Subcutaneous abdominal adipose tissue (tissue), 5 donors: ENCODE data around the gene SELENOI.
A peak's percentile ranks its signal among the peaks of the same experiment; 100 is the strongest.

Experiments
- H3K27ac ChIP-seq: one replicate; pipeline ENCODE4 v1.7.0; 2013; ENCODE audit warnings: low read depth, mild to moderate bottlenecking, inconsistent platforms, low read length, moderate library complexity
- H3K27me3 ChIP-seq, 5 donors: one replicate each; pipeline ENCODE4 v1.7.0; 2013; ENCODE audit warnings: low read length in 5 of 5, inconsistent platforms in 1 of 5; ENCODE audit not compliant: control insufficient read depth in 5 of 5, insufficient read depth in 4 of 5
- H3K36me3 ChIP-seq, 5 donors: one replicate each; pipeline ENCODE4 v1.7.0; 2013; ENCODE audit warnings: low read length in 5 of 5; ENCODE audit not compliant: control insufficient read depth in 5 of 5, insufficient read depth in 5 of 5
- H3K4me1 ChIP-seq, 5 donors: one replicate each; pipeline ENCODE4 v1.7.0; 2013; ENCODE audit warnings: low read length in 5 of 5, mild to moderate bottlenecking in 3 of 5, moderate library complexity in 1 of 5; ENCODE audit not compliant: control insufficient read depth in 5 of 5, insufficient read depth in 5 of 5
- H3K4me3 ChIP-seq, 5 donors: one replicate each; pipeline ENCODE4 v1.7.0; 2013; ENCODE audit warnings: low read length in 5 of 5, low read depth in 1 of 5
- H3K9ac ChIP-seq, 5 donors: one replicate each; pipeline ENCODE4 v1.7.0; 2013; ENCODE audit warnings: low read length in 5 of 5, mild to moderate bottlenecking in 4 of 5, moderate library complexity in 3 of 5
- H3K9me3 ChIP-seq, 5 donors: one replicate each; pipeline ENCODE4 v1.7.0; 2013; ENCODE audit warnings: low read length in 5 of 5; ENCODE audit not compliant: control insufficient read depth in 5 of 5
- donor health status: healthy.
- donor health status: healthy.
- donor health status: healthy.
- donor health status: healthy.
- donor health status: healthy.

Gene SELENOI

GRCh38 chr2:26400723-26401122 lies 54.8 kb downstream of the SELENOI start:
- Histone ChIP-seq H3K27me3 (peaks cover 5 to 14% (median 7%) of the 10 kb centered on the region in 5 donors), H3K4me1 (peaks cover 0 to 11% (median 8%) of the 10 kb centered on the region in 5 donors), H3K4me3 (no peak overlapping the region), H3K27ac (no peak overlapping the region), H3K36me3 (peaks cover 0 to 3% (median 0%) of the 10 kb centered on the region in 5 donors), H3K9me3 (no peaks in the 10 kb centered on the region), H3K9ac (no peak overlapping the region)

DNA sequence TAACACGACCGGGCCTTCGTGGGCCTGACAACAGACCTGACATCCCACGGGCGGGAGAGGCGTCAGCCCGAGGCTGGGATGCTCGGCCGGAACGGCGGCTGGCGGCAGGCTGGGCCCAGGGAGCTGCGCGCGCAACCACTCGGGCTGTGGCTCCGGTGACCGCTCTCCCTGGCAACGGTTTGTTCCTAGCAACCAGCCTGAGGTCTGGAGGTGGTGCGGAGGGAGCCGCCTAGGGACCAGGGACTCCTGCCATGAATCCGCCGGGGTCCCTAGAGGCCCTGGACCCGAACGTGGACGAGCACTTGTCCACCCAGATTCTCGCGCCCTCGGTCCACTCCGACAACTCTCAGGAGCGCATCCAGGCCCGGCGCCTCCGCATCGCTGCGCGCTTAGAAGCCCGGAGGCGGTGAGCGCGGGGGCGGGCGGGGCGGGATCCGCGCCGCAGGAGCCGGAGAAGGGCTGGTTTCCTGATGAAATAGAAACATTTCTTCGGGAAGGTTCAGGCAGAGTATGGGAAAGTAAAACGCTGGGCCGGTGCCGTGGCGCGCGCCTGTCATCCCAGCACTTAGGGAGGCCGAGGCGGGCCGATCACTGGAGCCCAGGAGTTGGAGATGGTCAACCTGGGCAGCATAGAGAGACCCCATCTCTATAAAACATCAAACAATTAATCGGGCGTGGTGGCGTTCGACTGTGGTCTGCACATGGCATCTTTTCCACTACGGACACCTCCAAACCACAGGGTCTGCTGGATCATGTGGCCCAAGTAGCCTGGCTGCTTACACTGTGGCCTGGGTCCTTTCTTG lies 56.0 kb downstream of the SELENOI start, which contains the start of gene DRC1:
Gene DRC1 (plus strand): TSS at position 182 of the 803 bp plus-strand sequence. CDS start 70 bp downstream, at position 252.
- Histone ChIP-seq H3K4me3 (peak within 1 kb of the TSS in 2 of 5 donors; percentile 44 to 52), H3K27me3 (peaks cover 5 to 14% (median 7%) of the 10 kb centered on the region in 5 donors), H3K9ac (no peak within 1 kb of the TSS), H3K36me3 (no peaks in the 10 kb centered on the region), H3K4me1 (peaks cover 0 to 11% (median 8%) of the 10 kb centered on the region in 5 donors), H3K27ac (no peak within 1 kb of the TSS), H3K9me3 (no peaks in the 10 kb centered on the region)

DNA sequence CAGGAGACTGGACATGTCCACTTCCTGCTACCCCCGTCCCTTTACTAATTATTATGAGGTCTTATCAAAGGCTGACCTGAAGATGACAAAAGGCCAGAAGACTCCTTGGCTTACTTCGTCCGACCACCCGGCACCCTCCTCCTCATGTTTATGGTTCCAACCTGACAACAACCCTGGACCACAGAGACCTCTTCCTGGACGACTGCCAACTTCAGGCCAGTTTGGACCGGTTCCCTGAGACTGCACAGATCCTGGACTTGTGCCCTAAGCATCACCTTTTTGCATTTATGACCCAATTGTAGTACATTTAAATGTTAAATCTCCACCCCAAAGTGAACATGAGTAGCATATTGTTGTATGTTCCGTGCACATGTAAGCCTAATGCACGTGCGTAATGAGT lies 61.6 kb downstream of the SELENOI start:
- H3K27ac ChIP-seq, result no peak overlapping the region
- H3K27me3 ChIP-seq, result peaks cover 0 to 9% (median 2%) of the 10 kb centered on the region in 5 donors
- H3K9me3 ChIP-seq, result no peaks in the 10 kb centered on the region
- peaks cover 0 to 5% (median 0%) of the 10 kb centered on the region in 5 donors for H3K4me1 ChIP-seq
- H3K4me3 ChIP-seq, result no peak overlapping the region
- H3K36me3 ChIP-seq, result no peaks in the 10 kb centered on the region
- H3K9ac ChIP-seq, result no peak overlapping the region

DNA sequence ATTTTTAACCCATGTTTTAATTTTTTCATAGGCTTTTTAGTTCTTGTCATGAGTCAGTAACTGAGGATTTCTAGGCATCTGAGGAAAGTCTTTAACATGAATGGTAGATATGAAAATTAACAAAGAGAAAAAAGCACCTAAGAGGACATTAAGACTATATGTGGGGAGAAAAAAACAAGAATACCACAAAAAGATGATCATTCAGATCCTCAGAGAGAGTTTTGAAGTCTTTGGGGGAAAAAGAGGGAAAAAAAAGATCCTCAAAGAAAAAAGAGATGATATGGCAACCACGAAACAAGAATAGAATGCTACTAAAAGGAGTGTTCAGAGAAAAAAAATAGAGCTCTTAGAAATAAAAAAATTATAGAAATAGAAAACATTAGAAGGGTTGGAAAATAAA lies 63.8 kb downstream of the SELENOI start:
- H3K9me3 ChIP-seq, result no peaks in the 10 kb centered on the region
- H3K4me1 ChIP-seq, result peaks cover 0 to 4% (median 0%) of the 10 kb centered on the region in 5 donors
- H3K9ac ChIP-seq, result no peak overlapping the region
- H3K4me3 ChIP-seq, result no peak overlapping the region
- H3K27ac ChIP-seq, result no peak overlapping the region
- H3K27me3 ChIP-seq, result peaks cover 0 to 7% (median 0%) of the 10 kb centered on the region in 5 donors
- no peaks in the 10 kb centered on the region for H3K36me3 ChIP-seq

DNA sequence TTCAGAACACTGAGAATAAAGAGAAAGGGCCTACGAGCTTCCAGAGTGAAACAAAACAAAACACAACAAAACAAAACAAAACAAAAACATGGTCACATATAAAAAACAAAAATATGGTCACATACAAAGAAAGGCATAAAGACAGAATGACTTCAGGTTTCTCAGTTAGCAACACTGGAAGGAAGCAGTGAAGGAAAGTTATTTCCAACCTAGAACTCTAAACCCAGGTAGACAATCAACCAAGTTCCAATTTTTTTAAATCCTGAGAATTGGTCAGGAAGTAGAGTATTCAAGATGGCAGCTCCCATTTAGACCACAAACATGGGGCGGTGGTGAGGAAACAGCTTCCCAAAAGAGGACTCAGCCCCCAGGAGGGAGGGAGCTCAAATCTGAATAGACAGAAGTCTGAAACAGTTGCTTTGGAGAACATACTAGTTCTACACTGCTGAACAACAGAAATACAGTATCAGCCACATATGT lies 64.9 kb downstream of the SELENOI start:
- Histone ChIP-seq H3K27me3 (peaks cover 0 to 7% (median 0%) of the 10 kb centered on the region in 5 donors), H3K9me3 (no peaks in the 10 kb centered on the region), H3K27ac (no peak overlapping the region), H3K4me3 (no peak overlapping the region), H3K4me1 (no peaks in the 10 kb centered on the region), H3K36me3 (no peaks in the 10 kb centered on the region), H3K9ac (no peak overlapping the region)

DNA sequence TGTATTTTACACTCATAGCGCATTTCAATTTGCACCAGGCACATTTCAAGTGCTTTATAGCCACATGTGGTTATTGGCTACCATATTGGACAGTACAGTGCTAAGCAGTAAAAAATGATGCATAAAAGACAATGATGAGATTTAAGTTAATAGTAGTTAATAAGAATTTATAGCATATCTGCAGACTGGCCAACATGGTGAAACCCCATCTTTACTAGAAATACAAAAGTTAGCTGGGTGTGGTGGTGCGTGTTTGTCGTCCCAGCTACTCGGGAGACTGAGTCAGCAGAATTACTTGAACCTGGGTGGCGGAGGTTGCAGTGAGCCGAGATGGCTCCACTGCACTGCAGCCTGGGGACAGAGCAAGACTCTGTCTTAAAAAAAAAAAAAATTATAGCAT lies 65.5 kb downstream of the SELENOI start:
- Histone ChIP-seq H3K4me1 (no peaks in the 10 kb centered on the region), H3K9me3 (no peaks in the 10 kb centered on the region), H3K27ac (no peak overlapping the region), H3K9ac (no peak overlapping the region), H3K4me3 (no peak overlapping the region), H3K36me3 (no peaks in the 10 kb centered on the region), H3K27me3 (peaks cover 0 to 7% (median 0%) of the 10 kb centered on the region in 5 donors)

- peak overlapping the region in 4 of 5 donors; percentile 33 to 37 (median 35) for H3K4me3 ChIP-seq
- no peaks in the 10 kb centered on the region for H3K36me3 ChIP-seq
- H3K4me1 ChIP-seq, result no peaks in the 10 kb centered on the region
- H3K9ac ChIP-seq, result no peak overlapping the region
- no peaks in the 10 kb centered on the region for H3K9me3 ChIP-seq
- H3K27me3 ChIP-seq, result peaks cover 0 to 7% (median 0%) of the 10 kb centered on the region in 5 donors
- no peak overlapping the region for H3K27ac ChIP-seq
Measured at GRCh38 chr2:26412091-26412673, 66.2 kb downstream of the SELENOI start.

DNA sequence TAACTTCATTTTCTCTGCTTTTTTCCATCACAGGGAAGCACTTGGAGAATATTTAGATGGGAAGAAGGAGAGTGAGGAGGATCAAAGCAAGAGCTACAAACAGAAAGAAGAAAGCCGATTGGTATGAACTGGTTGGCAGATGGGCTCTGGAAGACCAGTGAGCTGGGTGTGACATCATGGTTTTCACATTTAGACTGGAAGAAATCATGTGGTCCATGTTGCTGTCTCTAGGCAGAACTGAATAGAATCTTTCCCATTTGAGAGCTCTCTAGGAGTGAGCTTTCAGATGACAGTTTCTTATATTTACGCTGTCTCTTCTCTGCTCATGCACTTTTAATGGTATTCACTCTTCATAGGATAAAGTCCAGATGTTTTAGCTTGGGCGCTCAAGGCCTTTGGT lies 68.4 kb downstream of the SELENOI start:
- H3K9ac ChIP-seq, result no peak overlapping the region
- no peaks in the 10 kb centered on the region for H3K36me3 ChIP-seq
- no peaks in the 10 kb centered on the region for H3K9me3 ChIP-seq
- H3K27me3 ChIP-seq, result no peaks in the 10 kb centered on the region
- no peaks in the 10 kb centered on the region for H3K4me1 ChIP-seq
- H3K27ac ChIP-seq, result no peak overlapping the region
- H3K4me3 ChIP-seq, result no peak overlapping the region

GRCh38 chr2:26421961-26422360 lies 76.0 kb downstream of the SELENOI start:
- no peak overlapping the region for H3K4me3 ChIP-seq
- no peaks in the 10 kb centered on the region for H3K36me3 ChIP-seq
- no peaks in the 10 kb centered on the region for H3K27me3 ChIP-seq
- H3K4me1 ChIP-seq, result no peaks in the 10 kb centered on the region
- H3K9me3 ChIP-seq, result no peaks in the 10 kb centered on the region
- no peak overlapping the region for H3K9ac ChIP-seq
- no peak overlapping the region for H3K27ac ChIP-seq

GRCh38 chr2:26422947-26423629 lies 77.1 kb downstream of the SELENOI start:
- H3K27ac ChIP-seq, result no peak overlapping the region
- no peak overlapping the region for H3K4me3 ChIP-seq
- H3K9ac ChIP-seq, result no peak overlapping the region
- H3K4me1 ChIP-seq, result no peaks in the 10 kb centered on the region
- no peaks in the 10 kb centered on the region for H3K36me3 ChIP-seq
- no peaks in the 10 kb centered on the region for H3K9me3 ChIP-seq
- no peaks in the 10 kb centered on the region for H3K27me3 ChIP-seq
